Neural cell (in vitro differentiated cells): Measurements from ENCODE around the gene DIS3L. TPM values are rescaled to one million over a fixed set of nuclear protein-coding genes. Genes with fewer than 3 reads are reported as not detected.

ENCODE experiments used
- H2AFZ ChIP-seq: fragments of 200-600, 300-800 bp; sonication (generic), shearing (Covaris generic); 2 replicates; pipeline ENCODE4 v1.6.0; 2014; ENCODE audit warnings: low read depth, mild to moderate bottlenecking, antibody characterized with exemption, low read length, moderate library complexity
- H3F3A ChIP-seq: fragments of 200-600 bp; shearing (Covaris generic); 2 replicates; pipeline ENCODE4 v1.6.1; 2016; ENCODE audit warnings: mild to moderate bottlenecking, moderate library complexity, mixed read lengths, antibody characterized with exemption, low read length; ENCODE audit not compliant: insufficient read depth, poor library complexity, severe bottlenecking
- H3K27ac ChIP-seq: fragments of 200-600, 300-800 bp; sonication (generic), shearing (Covaris generic); 2 replicates; pipeline ENCODE4 v1.5.1; 2014; ENCODE audit warnings: mild to moderate bottlenecking, low read length, moderate library complexity
- H3K27me3 ChIP-seq: fragments of 300-800, 200-600 bp; sonication (generic), shearing (Covaris generic); 2 replicates; pipeline ENCODE4 v1.6.0; 2014; ENCODE audit warnings: mild to moderate bottlenecking, low read depth, low read length, moderate library complexity; ENCODE audit not compliant: insufficient read depth
- H3K36me3 ChIP-seq: fragments of 300-800, 200-600 bp; sonication (generic), shearing (Covaris generic); 2 replicates; pipeline ENCODE4 v1.5.1; 2014; ENCODE audit warnings: mild to moderate bottlenecking, antibody characterized with exemption, low read length, moderate library complexity; ENCODE audit not compliant: insufficient read depth
- H3K4me2 ChIP-seq: fragments of 300-800, 200-600 bp; sonication (generic), shearing (Covaris generic); 2 replicates; pipeline ENCODE4 v1.6.0; 2014; ENCODE audit warnings: mild to moderate bottlenecking, low read length
- H3K4me3 ChIP-seq: fragments of 300-800, 200-600 bp; sonication (generic), shearing (Covaris generic); 2 replicates; pipeline ENCODE4 v1.5.1; 2014; ENCODE audit warnings: mild to moderate bottlenecking, low read length, moderate library complexity
- H3K79me2 ChIP-seq: fragments of 200-600 bp; shearing (Covaris generic); replicated peaks from 2 replicates; pipeline ENCODE4 v1.6.0; 2014; ENCODE audit warnings: mild to moderate bottlenecking, low read length, moderate library complexity; ENCODE audit not compliant: insufficient read depth
- H3K9ac ChIP-seq: fragments of 300-800, 200-600 bp; sonication (generic), shearing (Covaris generic); 2 replicates; pipeline ENCODE4 v1.6.1; 2016; ENCODE audit warnings: mild to moderate bottlenecking, low read length, mixed read lengths
- H3K9me2 ChIP-seq: fragments of 200-600 bp; shearing (Covaris generic); 2 replicates; pipeline ENCODE4 v1.6.1; 2016; ENCODE audit warnings: mild to moderate bottlenecking, low read length, mixed read lengths; ENCODE audit not compliant: insufficient read depth
- H3K9me3 ChIP-seq: fragments of 200-600, 300-800 bp; sonication (generic), shearing (Covaris generic); 2 replicates; pipeline ENCODE4 v1.6.1; 2016; ENCODE audit warnings: mild to moderate bottlenecking, mixed run types, low read length, moderate library complexity, mixed read lengths
- H4K20me1 ChIP-seq: fragments of 200-600 bp; shearing (Covaris generic); 2 replicates; pipeline ENCODE4 v1.6.1; 2016; ENCODE audit warnings: mild to moderate bottlenecking, mixed run types; ENCODE audit not compliant: insufficient read depth
- EP300 ChIP-seq: fragments of 450-650 bp; conservative IDR thresholded peaks from 2 replicates; pipeline ENCODE4 v1.6.1; 2014; ENCODE audit warnings: antibody characterized with exemption, mild to moderate bottlenecking, moderate library complexity; ENCODE audit not compliant: poor library complexity, severe bottlenecking
- EZH2 ChIP-seq: fragments of 200-600, 300-800 bp; shearing (Covaris generic), sonication (generic); IDR thresholded peaks from 2 replicates; pipeline ENCODE4 v1.6.1; 2014; ENCODE audit warnings: antibody characterized with exemption, low read length, borderline replicate concordance, mild to moderate bottlenecking; ENCODE audit not compliant: insufficient read depth, poor library complexity, severe bottlenecking
- MXI1 ChIP-seq: fragments of 450-650 bp; conservative IDR thresholded peaks from 2 replicates; pipeline ENCODE4 v1.6.1; 2014; ENCODE audit warnings: antibody characterized with exemption, mild to moderate bottlenecking; ENCODE audit not compliant: poor library complexity, severe bottlenecking
- POLR2AphosphoS5 ChIP-seq: IDR thresholded peaks from 2 replicates; pipeline ENCODE4 v1.6.1; 2012
- RAD21 ChIP-seq: fragments of 450-650 bp; conservative IDR thresholded peaks from 2 replicates; pipeline ENCODE4 v1.6.1; 2014; ENCODE audit warnings: antibody characterized with exemption, mild to moderate bottlenecking, moderate library complexity
- SMC3 ChIP-seq: fragments of 450-650 bp; conservative IDR thresholded peaks from 2 replicates; pipeline ENCODE4 v1.6.1; 2014; ENCODE audit warnings: antibody characterized with exemption, mild to moderate bottlenecking, moderate library complexity; ENCODE audit not compliant: poor library complexity
- TAF1 ChIP-seq: IDR thresholded peaks from 2 replicates; pipeline ENCODE4 v1.6.1; 2012; ENCODE audit warnings: low read depth
- polyA plus RNA-seq: library from polyadenylated mRNA; depleted of rRNA; stranded (reverse); fragments of >200 nt; gene quantifications from 2 replicates; pipeline ENCODE4 v1.2.3, GENCODE V29; 2014
- TF ChIP-seq, protein P1 (sequence below): IDR thresholded peaks from 2 replicates; pipeline ENCODE4 v1.6.1; 2012; ENCODE audit warnings: borderline replicate concordance
- TF ChIP-seq, protein P2 (sequence below): fragments of 450-650 bp; IDR thresholded peaks from 2 replicates; pipeline ENCODE4 v1.5.1; 2014; ENCODE audit warnings: antibody characterized with exemption, mild to moderate bottlenecking, moderate library complexity; ENCODE audit not compliant: poor library complexity, severe bottlenecking

Gene DIS3L
- polyA plus RNA-seq, 1 donor from 2014 or later: 9.9 TPM

DNA sequence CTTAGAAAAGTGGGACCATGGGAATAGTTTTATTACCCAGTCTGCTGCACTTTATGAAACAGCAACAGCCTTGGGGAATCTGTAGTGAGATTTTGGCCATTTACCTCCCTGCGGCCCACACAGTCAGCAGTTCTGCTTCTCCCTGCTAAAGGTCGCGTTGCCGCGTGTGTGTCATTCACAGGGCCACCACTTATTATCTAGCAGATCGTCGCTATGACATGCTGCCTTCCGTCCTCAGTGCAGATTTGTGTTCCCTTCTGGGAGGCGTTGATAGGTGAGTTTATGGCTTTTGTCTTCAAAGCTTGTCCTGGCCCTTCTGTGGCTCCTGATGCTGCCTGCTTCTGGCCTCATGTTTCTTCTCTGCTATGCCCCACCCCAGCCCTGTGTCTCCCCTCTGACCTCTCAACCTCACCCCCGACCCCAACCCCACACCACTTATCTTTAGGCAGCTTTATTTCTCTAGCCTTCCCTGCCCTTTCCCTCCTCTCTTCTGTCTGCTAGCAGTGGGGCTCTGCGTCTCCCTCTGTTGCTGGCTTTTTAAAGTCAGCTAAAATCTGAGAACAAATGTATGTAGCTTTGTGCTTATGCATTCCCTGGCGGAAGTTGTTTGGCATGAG is 30.1 kb downstream of the DIS3L start:
- H2AFZ ChIP-seq: no peak overlapping the region
- TF ChIP-seq EP300 (no peak), RAD21 (no peak), SMC3 (no peak), POLR2AphosphoS5 (no peak), EZH2 (no peak), TAF1 (no peak), MXI1 (no peak)
- TF ChIP-seq, protein P1, sequence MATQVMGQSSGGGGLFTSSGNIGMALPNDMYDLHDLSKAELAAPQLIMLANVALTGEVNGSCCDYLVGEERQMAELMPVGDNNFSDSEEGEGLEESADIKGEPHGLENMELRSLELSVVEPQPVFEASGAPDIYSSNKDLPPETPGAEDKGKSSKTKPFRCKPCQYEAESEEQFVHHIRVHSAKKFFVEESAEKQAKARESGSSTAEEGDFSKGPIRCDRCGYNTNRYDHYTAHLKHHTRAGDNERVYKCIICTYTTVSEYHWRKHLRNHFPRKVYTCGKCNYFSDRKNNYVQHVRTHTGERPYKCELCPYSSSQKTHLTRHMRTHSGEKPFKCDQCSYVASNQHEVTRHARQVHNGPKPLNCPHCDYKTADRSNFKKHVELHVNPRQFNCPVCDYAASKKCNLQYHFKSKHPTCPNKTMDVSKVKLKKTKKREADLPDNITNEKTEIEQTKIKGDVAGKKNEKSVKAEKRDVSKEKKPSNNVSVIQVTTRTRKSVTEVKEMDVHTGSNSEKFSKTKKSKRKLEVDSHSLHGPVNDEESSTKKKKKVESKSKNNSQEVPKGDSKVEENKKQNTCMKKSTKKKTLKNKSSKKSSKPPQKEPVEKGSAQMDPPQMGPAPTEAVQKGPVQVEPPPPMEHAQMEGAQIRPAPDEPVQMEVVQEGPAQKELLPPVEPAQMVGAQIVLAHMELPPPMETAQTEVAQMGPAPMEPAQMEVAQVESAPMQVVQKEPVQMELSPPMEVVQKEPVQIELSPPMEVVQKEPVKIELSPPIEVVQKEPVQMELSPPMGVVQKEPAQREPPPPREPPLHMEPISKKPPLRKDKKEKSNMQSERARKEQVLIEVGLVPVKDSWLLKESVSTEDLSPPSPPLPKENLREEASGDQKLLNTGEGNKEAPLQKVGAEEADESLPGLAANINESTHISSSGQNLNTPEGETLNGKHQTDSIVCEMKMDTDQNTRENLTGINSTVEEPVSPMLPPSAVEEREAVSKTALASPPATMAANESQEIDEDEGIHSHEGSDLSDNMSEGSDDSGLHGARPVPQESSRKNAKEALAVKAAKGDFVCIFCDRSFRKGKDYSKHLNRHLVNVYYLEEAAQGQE: no peak
- TF ChIP-seq, protein P2, sequence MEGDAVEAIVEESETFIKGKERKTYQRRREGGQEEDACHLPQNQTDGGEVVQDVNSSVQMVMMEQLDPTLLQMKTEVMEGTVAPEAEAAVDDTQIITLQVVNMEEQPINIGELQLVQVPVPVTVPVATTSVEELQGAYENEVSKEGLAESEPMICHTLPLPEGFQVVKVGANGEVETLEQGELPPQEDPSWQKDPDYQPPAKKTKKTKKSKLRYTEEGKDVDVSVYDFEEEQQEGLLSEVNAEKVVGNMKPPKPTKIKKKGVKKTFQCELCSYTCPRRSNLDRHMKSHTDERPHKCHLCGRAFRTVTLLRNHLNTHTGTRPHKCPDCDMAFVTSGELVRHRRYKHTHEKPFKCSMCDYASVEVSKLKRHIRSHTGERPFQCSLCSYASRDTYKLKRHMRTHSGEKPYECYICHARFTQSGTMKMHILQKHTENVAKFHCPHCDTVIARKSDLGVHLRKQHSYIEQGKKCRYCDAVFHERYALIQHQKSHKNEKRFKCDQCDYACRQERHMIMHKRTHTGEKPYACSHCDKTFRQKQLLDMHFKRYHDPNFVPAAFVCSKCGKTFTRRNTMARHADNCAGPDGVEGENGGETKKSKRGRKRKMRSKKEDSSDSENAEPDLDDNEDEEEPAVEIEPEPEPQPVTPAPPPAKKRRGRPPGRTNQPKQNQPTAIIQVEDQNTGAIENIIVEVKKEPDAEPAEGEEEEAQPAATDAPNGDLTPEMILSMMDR: no peak
- H4K20me1 ChIP-seq: no peaks in the 10 kb centered on the region
- H3K27ac ChIP-seq: no peak overlapping the region
- no peaks in the 10 kb centered on the region for H3K9me3 ChIP-seq
- H3K9ac ChIP-seq: no peak overlapping the region
- no peaks in the 10 kb centered on the region for H3K27me3 ChIP-seq
- H3F3A ChIP-seq: no peaks in the 10 kb centered on the region
- H3K4me3 ChIP-seq: no peak overlapping the region
- no peaks in the 10 kb centered on the region for H3K36me3 ChIP-seq
- H3K79me2 ChIP-seq: no peaks in the 10 kb centered on the region
- H3K9me2 ChIP-seq: no peaks in the 10 kb centered on the region
- no peak overlapping the region for H3K4me2 ChIP-seq

DNA sequence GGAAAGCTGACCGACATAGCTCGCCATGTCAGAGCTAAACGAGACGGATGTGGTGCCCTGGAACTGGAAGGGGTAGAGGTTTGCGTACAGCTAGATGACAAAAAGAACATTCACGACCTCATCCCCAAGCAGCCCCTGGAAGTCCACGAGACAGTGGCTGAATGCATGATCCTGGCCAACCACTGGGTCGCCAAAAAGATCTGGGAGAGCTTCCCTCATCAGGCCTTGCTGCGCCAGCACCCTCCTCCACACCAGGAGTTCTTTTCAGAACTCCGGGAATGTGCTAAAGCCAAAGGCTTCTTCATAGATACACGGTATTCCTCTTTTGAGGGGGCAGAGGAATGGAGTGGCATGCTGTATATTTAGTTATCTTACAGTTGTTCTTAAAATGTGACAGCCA is 32.7 kb downstream of the DIS3L start:
- H3K79me2 ChIP-seq: no peaks in the 10 kb centered on the region
- no peaks in the 10 kb centered on the region for H3F3A ChIP-seq
- H3K27me3 ChIP-seq: no peaks in the 10 kb centered on the region
- H3K4me2 ChIP-seq: no peak overlapping the region
- no peaks in the 10 kb centered on the region for H3K9me3 ChIP-seq
- no peak overlapping the region for H3K27ac ChIP-seq
- H3K4me3 ChIP-seq: no peak overlapping the region
- no peak overlapping the region for H2AFZ ChIP-seq
- H3K36me3 ChIP-seq: no peaks in the 10 kb centered on the region
- H3K9ac ChIP-seq: no peak overlapping the region
- H3K9me2 ChIP-seq: no peaks in the 10 kb centered on the region
- no peaks in the 10 kb centered on the region for H4K20me1 ChIP-seq
- TF ChIP-seq POLR2AphosphoS5 (no peak), EZH2 (no peak), SMC3 (no peak), TAF1 (no peak), MXI1 (no peak), RAD21 (no peak), EP300 (no peak)
- TF ChIP-seq, protein P1: no peak
- TF ChIP-seq, protein P2: no peak
